ENCODE data around the gene FSTL5. TPM values are rescaled to one million over a fixed set of nuclear protein-coding genes. Genes with fewer than 3 reads are reported as not detected.

Gene FSTL5
- total RNA-seq, 1 donor from 2014 or later, result not detected

- ATAC-seq (ENCODE audit: low read depth), result no peak
- TF ChIP-seq CTCF (IDR thresholded peaks at IDR 0.05), result no peak
- no peak for DNase-seq
- Mint-ChIP-seq H3K36me3 (ENCODE audit: low read depth) (no peaks in the 10 kb centered on the region), H3K27ac (no peak overlapping the region), H3K27me3 (no peaks in the 10 kb centered on the region), H3K9me3 (peaks cover 2% of the 10 kb centered on the region), H3K4me3 (no peak overlapping the region), H3K4me1 (no peaks in the 10 kb centered on the region)
- ChIA-PET POLR2A (no interaction called here), CTCF (no interaction called here)
- intact Hi-C loops (cut with micrococcal nuclease), result no loop called here
These were observed 507.2 kb downstream of the FSTL5 start for GRCh38 chr4:161656594-161656993.

- Mint-ChIP-seq H3K27ac (no peak overlapping the region), H3K27me3 (no peaks in the 10 kb centered on the region), H3K4me1 (peaks cover 3% of the 10 kb centered on the region), H3K9me3 (peaks cover 2% of the 10 kb centered on the region), H3K4me3 (no peak overlapping the region), H3K36me3 (ENCODE audit: low read depth) (no peaks in the 10 kb centered on the region)
- ChIA-PET CTCF (no interaction called here), POLR2A (no interaction called here)
- no peak for DNase-seq
- intact Hi-C loops (cut with micrococcal nuclease), result no loop called here
- TF ChIP-seq CTCF (IDR thresholded peaks at IDR 0.05), result no peak
- no peak for ATAC-seq (ENCODE audit: low read depth)
These were observed 508.7 kb downstream of the FSTL5 start for GRCh38 chr4:161655148-161655547.

- ChIA-PET POLR2A (no interaction called here), CTCF (no interaction called here)
- peaks cover 5% of the 10 kb centered on the region for H3K9me3 Mint-ChIP-seq
- H3K4me1 Mint-ChIP-seq, result peaks cover 3% of the 10 kb centered on the region
- DNase-seq (no peak), ATAC-seq (ENCODE audit: low read depth) (no peak)
- no peaks in the 10 kb centered on the region for H3K36me3 Mint-ChIP-seq (ENCODE audit: low read depth)
- intact Hi-C loops (cut with micrococcal nuclease), result no loop called here
- no peak overlapping the region for H3K4me3 Mint-ChIP-seq
- no peak for TF ChIP-seq CTCF (IDR thresholded peaks at IDR 0.05)
- no peaks in the 10 kb centered on the region for H3K27me3 Mint-ChIP-seq
- H3K27ac Mint-ChIP-seq, result no peak overlapping the region
These were observed 510.1 kb downstream of the FSTL5 start for GRCh38 chr4:161653697-161654096.

GRCh38 chr4:161651586-161651985 is 512.2 kb downstream of the FSTL5 start:
- POLR2A ChIA-PET, result no interaction called here
- no peaks in the 10 kb centered on the region for H3K27me3 Mint-ChIP-seq
- intact Hi-C loops (cut with micrococcal nuclease), result no loop called here
- CTCF ChIA-PET, result no interaction called here
- ATAC-seq (ENCODE audit: low read depth) (no peak), DNase-seq (no peak)
- no peak overlapping the region for H3K27ac Mint-ChIP-seq
- H3K4me3 Mint-ChIP-seq, result no peak overlapping the region
- TF ChIP-seq CTCF (IDR thresholded peaks at IDR 0.05), result no peak
- peaks cover 5% of the 10 kb centered on the region for H3K9me3 Mint-ChIP-seq
- H3K36me3 Mint-ChIP-seq (ENCODE audit: low read depth), result no peaks in the 10 kb centered on the region
- peaks cover 3% of the 10 kb centered on the region for H3K4me1 Mint-ChIP-seq

GRCh38 chr4:161650812-161651211 is 513.0 kb downstream of the FSTL5 start:
- H3K36me3 Mint-ChIP-seq (ENCODE audit: low read depth), result no peaks in the 10 kb centered on the region
- no peak for ATAC-seq (ENCODE audit: low read depth)
- no peak overlapping the region for H3K4me3 Mint-ChIP-seq
- intact Hi-C loops (cut with micrococcal nuclease), result no loop called here
- H3K27ac Mint-ChIP-seq, result no peak overlapping the region
- ChIA-PET CTCF (no interaction called here), POLR2A (no interaction called here)
- TF ChIP-seq CTCF (IDR thresholded peaks at IDR 0.05), result no peak
- no peaks in the 10 kb centered on the region for H3K27me3 Mint-ChIP-seq
- H3K9me3 Mint-ChIP-seq, result peaks cover 5% of the 10 kb centered on the region
- no peak for DNase-seq
- H3K4me1 Mint-ChIP-seq, result peaks cover 3% of the 10 kb centered on the region
